GM18507 (cell line): ENCODE measurements around the gene QSOX1.
"Not testable (repeated sequence)": the region's sequence is repeated elsewhere in the genome, so short reads cannot be mapped to it uniquely, and the experiment has no call there.

Experiments used
- DNase-seq: peaks from one replicate; pipeline ENCODE4 v3.0.0; 2011; ENCODE audit warnings: low read depth; ENCODE audit not compliant: insufficient read length; ENCODE audit errors: extremely low spot score
- FAIRE-seq: peaks from 2 replicates; lab custom pipeline; 2011; peaks lifted over from hg19 to GRCh38; lab: Jason Lieb, UNC

Gene QSOX1

GRCh38 chr1:180154325-180155181, at the start of gene QSOX1:
QSOX1 (plus strand) TSS chr1:180154869; CDS start chr1:180154908, 39 bp downstream.
- DNase-seq (peak; percentile 98), FAIRE-seq (no peak)

GRCh38 chr1:180112091-180112490, 42.6 kb upstream of the QSOX1 start:
- FAIRE-seq (no peak), DNase-seq (no peak)

- DNase-seq (no peak), FAIRE-seq (no peak)
Measured at GRCh38 chr1:180112984-180113647, 41.6 kb upstream of the QSOX1 start.

- DNase-seq = no peak
- FAIRE-seq = no peak
Measured at GRCh38 chr1:180114396-180114945, 40.2 kb upstream of the QSOX1 start.

GRCh38 chr1:180116964-180117763, 37.5 kb upstream of the QSOX1 start:
- FAIRE-seq (no peak), DNase-seq (no peak)

GRCh38 chr1:180117764-180118116, 36.9 kb upstream of the QSOX1 start:
- FAIRE-seq (no peak), DNase-seq (no peak)

GRCh38 chr1:180119837-180120236, 34.8 kb upstream of the QSOX1 start:
- FAIRE-seq = no peak
- no peak for DNase-seq

GRCh38 chr1:180123463-180123936, 31.2 kb upstream of the QSOX1 start:
- DNase-seq (no peak), FAIRE-seq (no peak)

GRCh38 chr1:180130651-180131050, 24.0 kb upstream of the QSOX1 start:
- FAIRE-seq (no peak), DNase-seq (no peak)

- FAIRE-seq = no peak
- no peak for DNase-seq
Measured at GRCh38 chr1:180131510-180131909, 23.2 kb upstream of the QSOX1 start.

GRCh38 chr1:180133193-180133592, 21.5 kb upstream of the QSOX1 start:
- FAIRE-seq (no peak), DNase-seq (no peak)

GRCh38 chr1:180133688-180134087, 21.0 kb upstream of the QSOX1 start:
- FAIRE-seq = not testable (repeated sequence)

GRCh38 chr1:180135535-180135934, 19.1 kb upstream of the QSOX1 start:
- DNase-seq (no peak), FAIRE-seq (no peak)

More at GRCh38 chr1:180133688-180134087, 21.0 kb upstream of the QSOX1 start:
- not testable (repeated sequence) for DNase-seq

- DNase-seq (no peak), FAIRE-seq (no peak)
Measured at GRCh38 chr1:180136331-180136967, 18.2 kb upstream of the QSOX1 start.

- FAIRE-seq (no peak), DNase-seq (no peak)
Measured at GRCh38 chr1:180136968-180137356, 17.7 kb upstream of the QSOX1 start.

- FAIRE-seq = no peak
- no peak for DNase-seq
Measured at GRCh38 chr1:180137776-180138175, 16.9 kb upstream of the QSOX1 start.

GRCh38 chr1:180141381-180141934, 13.2 kb upstream of the QSOX1 start:
- DNase-seq (no peak), FAIRE-seq (no peak)

- no peak for FAIRE-seq
Measured at GRCh38 chr1:180143359-180143758, 11.3 kb upstream of the QSOX1 start.

More at GRCh38 chr1:180143359-180143758, 11.3 kb upstream of the QSOX1 start:
- DNase-seq = no peak
